HEK293 (cell line): ENCODE results near the gene ARFRP1.

Experiments
- ZEB2 ChIP-seq: fragments of 450-650 bp; formaldehyde crosslinking; IDR thresholded peaks from 2 replicates; pipeline ENCODE4 v1.5.1; 2016; ENCODE audit warnings: missing biosample characterization, missing genetic modification characterization
- ZNF112 ChIP-seq: fragments of 450-650 bp; formaldehyde crosslinking; IDR thresholded peaks from 2 replicates; pipeline ENCODE4 v1.5.0; 2017; ENCODE audit warnings: missing biosample characterization, missing genetic modification characterization
- ZNF174 ChIP-seq: fragments of 450-650 bp; formaldehyde crosslinking; IDR thresholded peaks from 2 replicates; pipeline ENCODE4 v1.5.0; 2017; ENCODE audit warnings: missing biosample characterization, mild to moderate bottlenecking, missing genetic modification characterization
- ZNF274 ChIP-seq, 2 experiments: fragments of 200-500 bp in 1 of 2; fragments of 450-650 bp in 1 of 2; sonication (Bioruptor generic) in 1 of 2; formaldehyde crosslinking in 1 of 2; IDR thresholded peaks; 2 replicates each; pipeline versions ENCODE4 v1.5.1 to v1.6.1; 2014 to 2016; ENCODE audit warnings: borderline replicate concordance in 1 of 2, inconsistent platforms in 1 of 2, low read length in 1 of 2, missing biosample characterization in 1 of 2, missing genetic modification characterization in 1 of 2
- ZNF530 ChIP-seq: fragments of 450-650 bp; formaldehyde crosslinking; IDR thresholded peaks from 2 replicates; pipeline ENCODE4 v1.5.1; 2016; ENCODE audit warnings: low read depth, missing biosample characterization, missing genetic modification characterization
- ZNF624 ChIP-seq: fragments of 450-650 bp; formaldehyde crosslinking; IDR thresholded peaks from 2 replicates; pipeline ENCODE4 v1.5.1; 2017; ENCODE audit warnings: missing biosample characterization, missing genetic modification characterization
- TF ChIP-seq, protein P1 (sequence below): fragments of 450-650 bp; formaldehyde crosslinking; IDR thresholded peaks from 2 replicates; pipeline ENCODE4 v1.5.1; 2016; ENCODE audit warnings: missing biosample characterization, missing genetic modification characterization
- TF ChIP-seq, protein P2 (sequence below): fragments of 450-650 bp; formaldehyde crosslinking; IDR thresholded peaks from 2 replicates; pipeline ENCODE4 v1.5.1; 2016; ENCODE audit warnings: missing biosample characterization, missing genetic modification characterization

DNA sequence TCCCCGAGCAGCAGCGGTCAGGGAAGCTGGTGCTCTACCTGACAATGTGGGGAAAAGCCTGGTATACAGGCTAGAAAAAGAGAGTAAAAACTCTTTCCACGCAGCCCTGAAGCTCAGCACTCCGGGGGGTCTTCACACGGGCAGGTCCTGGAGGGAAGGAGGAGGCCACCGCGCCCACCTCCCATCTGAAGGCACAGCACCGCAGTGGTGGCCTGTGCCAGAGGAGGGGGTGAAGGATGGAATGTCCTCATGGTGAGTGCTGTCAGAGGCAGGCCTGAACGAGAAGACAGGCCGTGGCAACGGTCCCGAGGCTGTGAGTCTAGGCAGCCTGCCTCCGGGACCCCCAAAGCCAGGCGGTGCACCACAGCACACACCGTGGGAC is 37.6 kb upstream of the ARFRP1 start:
- TF ChIP-seq ZNF112 (tag by site-specific recombination) (no peak), ZEB2 (no peak), ZNF274 (IDR thresholded peaks at IDR 0.05; ENCODE audit: low read length) (no peak), ZNF274 (tag by site-specific recombination; IDR thresholded peaks at IDR 0.05; ENCODE audit: borderline replicate concordance) (no peak), ZNF624 (tag by site-specific recombination) (no peak), ZNF174 (no peak), ZNF530 (no peak)
- TF ChIP-seq, protein P1, sequence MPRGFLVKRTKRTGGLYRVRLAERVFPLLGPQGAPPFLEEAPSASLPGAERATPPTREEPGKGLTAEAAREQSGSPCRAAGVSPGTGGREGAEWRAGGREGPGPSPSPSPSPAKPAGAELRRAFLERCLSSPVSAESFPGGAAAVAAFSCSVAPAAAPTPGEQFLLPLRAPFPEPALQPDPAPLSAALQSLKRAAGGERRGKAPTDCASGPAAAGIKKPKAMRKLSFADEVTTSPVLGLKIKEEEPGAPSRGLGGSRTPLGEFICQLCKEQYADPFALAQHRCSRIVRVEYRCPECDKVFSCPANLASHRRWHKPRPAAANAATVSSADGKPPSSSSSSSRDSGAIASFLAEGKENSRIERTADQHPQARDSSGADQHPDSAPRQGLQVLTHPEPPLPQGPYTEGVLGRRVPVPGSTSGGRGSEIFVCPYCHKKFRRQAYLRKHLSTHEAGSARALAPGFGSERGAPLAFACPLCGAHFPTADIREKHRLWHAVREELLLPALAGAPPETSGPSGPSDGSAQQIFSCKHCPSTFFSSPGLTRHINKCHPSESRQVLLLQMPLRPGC = no peak
- TF ChIP-seq, protein P2, sequence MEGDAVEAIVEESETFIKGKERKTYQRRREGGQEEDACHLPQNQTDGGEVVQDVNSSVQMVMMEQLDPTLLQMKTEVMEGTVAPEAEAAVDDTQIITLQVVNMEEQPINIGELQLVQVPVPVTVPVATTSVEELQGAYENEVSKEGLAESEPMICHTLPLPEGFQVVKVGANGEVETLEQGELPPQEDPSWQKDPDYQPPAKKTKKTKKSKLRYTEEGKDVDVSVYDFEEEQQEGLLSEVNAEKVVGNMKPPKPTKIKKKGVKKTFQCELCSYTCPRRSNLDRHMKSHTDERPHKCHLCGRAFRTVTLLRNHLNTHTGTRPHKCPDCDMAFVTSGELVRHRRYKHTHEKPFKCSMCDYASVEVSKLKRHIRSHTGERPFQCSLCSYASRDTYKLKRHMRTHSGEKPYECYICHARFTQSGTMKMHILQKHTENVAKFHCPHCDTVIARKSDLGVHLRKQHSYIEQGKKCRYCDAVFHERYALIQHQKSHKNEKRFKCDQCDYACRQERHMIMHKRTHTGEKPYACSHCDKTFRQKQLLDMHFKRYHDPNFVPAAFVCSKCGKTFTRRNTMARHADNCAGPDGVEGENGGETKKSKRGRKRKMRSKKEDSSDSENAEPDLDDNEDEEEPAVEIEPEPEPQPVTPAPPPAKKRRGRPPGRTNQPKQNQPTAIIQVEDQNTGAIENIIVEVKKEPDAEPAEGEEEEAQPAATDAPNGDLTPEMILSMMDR = no peak
